Breast epithelium (tissue), 3 donors: Measurements from ENCODE around the gene CEP19.
"Not testable (repeated sequence)": the region's sequence is repeated elsewhere in the genome, so short reads cannot be mapped to it uniquely, and the experiment has no call there.

ENCODE experiments used
- POLR2A ChIP-seq: fragments of 450-650 bp; IDR thresholded peaks from one replicate; pipeline ENCODE4 v1.6.1; 2016; ENCODE audit warnings: antibody characterized with exemption, mild to moderate bottlenecking, moderate library complexity
- POLR2AphosphoS5 ChIP-seq, 3 donors: sonication (generic); formaldehyde crosslinking; IDR thresholded peaks; one replicate each; pipeline ENCODE4 v1.6.1; 2017; ENCODE audit warnings: antibody characterized with exemption in 3 of 3

- TF ChIP-seq POLR2A; POLR2AphosphoS5 (IDR thresholded peaks at IDR 0.05): not testable (repeated sequence)
Measured at GRCh38 chr3:196717162-196717561, 5.1 kb upstream of the CEP19 start.
